ENCODE measurements around the gene XAB2. TPM values are rescaled to one million over a fixed set of nuclear protein-coding genes. Genes with fewer than 3 reads are reported as not detected.

The XAB2 gene
- total RNA-seq: 38.7 TPM in 2 replicates

DNA sequence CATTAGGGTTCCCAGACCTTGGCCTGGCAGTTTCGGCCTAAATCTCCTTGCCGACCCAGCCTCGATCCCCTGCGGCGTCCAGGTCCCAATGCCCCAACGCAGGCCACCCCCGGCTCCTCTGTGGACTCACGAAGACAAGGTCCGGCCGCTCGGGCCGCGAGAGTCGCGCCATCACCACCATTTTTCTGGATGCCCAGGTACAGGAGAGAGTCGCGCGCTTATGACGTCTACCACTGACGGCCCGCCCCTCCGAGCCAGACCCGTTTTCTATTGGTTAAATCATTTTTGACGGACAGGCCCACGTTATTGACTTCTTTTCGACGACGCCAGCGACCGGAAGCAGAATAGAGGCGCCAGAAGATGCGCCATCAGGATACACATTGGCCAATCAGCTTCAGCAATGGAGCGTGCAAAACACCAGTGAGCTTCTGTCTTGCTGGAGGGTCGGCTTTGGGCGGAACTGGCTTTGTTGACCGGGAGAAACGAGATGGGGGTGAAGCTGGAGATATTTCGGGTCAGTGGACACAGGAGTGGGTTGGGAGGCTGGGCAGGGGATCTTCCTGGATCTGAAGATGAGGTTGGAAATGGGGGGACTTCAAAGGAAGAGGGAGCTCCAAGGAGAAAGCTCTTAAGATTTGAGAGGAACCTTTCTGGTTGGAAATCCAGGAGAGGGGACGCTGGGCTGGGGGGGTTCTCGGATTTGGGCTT, at the start of gene XAB2, which contains the start of gene PET100:
TSS of gene XAB2 (minus strand) at position 199 of the 708 bp plus-strand sequence. CDS start at position 181, 18 bp downstream.
TSS of gene PET100 (plus strand) at position 447 of the 708 bp plus-strand sequence. CDS start at position 488, 41 bp downstream.

GRCh38 chr19:7676854-7677253, 47.5 kb upstream of the XAB2 start, which contains the start of gene MCEMP1:
MCEMP1 (plus strand) TSS chr19:7677090; CDS start chr19:7677121, 31 bp downstream.

DNA sequence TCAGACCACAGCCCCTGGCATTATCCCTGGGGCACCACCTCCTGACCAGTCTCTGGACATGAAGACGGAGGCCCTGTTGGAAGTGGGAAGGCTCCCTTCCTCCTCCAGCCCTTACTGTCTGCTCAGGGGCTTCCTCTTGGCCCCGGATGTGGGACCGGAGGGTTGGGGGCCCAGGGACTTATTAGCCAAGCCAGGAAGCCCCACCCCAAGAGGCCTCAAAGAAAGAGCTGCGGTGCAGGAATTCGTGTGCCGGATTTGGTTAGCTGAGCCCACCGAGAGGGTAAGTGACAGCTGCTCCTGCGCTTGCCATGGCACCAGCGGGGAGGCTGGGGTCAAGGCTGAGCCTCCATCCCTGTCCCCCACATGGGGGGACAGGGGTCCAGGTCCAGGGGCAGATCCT, 39.5 kb upstream of the XAB2 start, which contains the start of gene RETN:
TSS of gene RETN (plus strand) at position 208 of the 400 bp plus-strand sequence. CDS start 278 bp downstream, outside the sequence.

GRCh38 chr19:7636691-7637373, 7.5 kb upstream of the XAB2 start, which contains the start of gene STXBP2:
STXBP2 (plus strand) TSS chr19:7637110; CDS start chr19:7637150, 40 bp downstream.

DNA sequence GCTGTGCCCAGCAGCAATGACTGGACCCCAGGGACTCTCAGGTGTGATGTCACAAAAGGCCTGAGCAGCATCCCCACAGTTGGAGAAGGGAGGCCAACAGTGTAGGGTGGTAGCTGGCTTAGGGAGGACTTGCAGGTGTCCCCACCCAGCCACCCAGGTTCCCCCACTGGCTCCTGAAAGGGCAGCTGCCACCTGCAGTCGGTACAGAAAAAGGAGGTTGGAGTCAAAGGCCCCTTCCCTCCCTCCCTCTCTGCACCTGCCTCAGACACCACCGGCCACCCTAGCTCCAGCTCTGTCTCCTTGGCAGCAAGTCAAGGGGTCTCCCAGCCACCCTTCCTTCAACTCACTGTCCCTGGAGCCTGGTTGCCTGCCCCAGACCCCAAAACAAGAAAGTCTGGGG, 4.4 kb upstream of the XAB2 start, which contains the start of gene PCP2:
TSS of gene PCP2 (minus strand) at position 22 of the 400 bp plus-strand sequence. CDS start 262 bp downstream, outside the sequence.

DNA sequence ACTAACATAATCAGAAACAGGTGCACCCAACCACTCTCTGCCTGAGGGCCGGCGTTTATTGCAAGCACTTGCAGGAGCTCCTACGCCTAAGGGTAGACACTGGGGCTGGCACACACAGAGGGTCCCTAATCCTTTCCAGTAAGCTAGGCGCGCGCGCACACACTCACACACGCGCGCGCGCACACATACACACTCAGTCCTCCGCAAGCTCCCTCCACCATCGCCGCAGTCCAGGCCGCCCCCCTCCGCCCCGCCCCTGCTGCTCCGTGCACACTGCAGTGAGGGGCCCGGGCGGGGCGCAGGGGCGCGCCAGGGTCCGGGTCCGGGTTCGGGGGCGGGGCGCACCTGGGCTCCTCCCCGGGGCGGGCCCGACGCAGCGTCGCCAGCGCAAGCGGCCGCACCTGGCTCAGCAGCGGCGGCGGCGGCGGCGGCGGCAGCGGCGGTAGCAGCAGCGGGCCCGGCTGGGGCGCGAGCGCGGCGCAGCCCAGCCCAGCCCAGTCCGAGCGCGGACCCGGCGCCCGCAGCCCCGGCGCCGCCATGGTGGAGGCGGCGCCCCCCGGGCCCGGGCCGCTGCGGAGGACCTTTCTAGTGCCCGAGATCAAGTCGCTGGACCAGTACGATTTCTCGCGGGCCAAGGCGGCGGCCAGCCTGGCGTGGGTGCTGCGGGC, 33.7 kb downstream of the XAB2 start, which contains the start of gene CAMSAP3:
TSS of gene CAMSAP3 (plus strand) at position 398 of the 668 bp plus-strand sequence. CDS start at position 538, 140 bp downstream.

Other genes starting within 250 kb of the XAB2 start
- gene PEX11G, start 140.5 kb downstream of the XAB2 start, total RNA-seq: 4.3 and 7.1 TPM in 2 replicates
- 18.0 and 42.2 TPM in 2 replicates for gene ZNF358, start 113.4 kb downstream of the XAB2 start, total RNA-seq
- gene MCOLN1, start 106.9 kb downstream of the XAB2 start, total RNA-seq: 7.1 and 8.4 TPM in 2 replicates
- gene PNPLA6, start 93.8 kb downstream of the XAB2 start, total RNA-seq: 78.7 and 155 TPM in 2 replicates
- gene CAMSAP3, start 33.7 kb downstream of the XAB2 start, total RNA-seq: under 0.01 TPM in 1 of 2 replicates, not detected in the other
- 7.3 and 14.4 TPM in 2 replicates for gene PET100, start 248 bp upstream of the XAB2 start, total RNA-seq
- gene PCP2, start 4.2 kb upstream of the XAB2 start, total RNA-seq: not detected in 2 replicates
- 7.4 and 9.0 TPM in 2 replicates for gene STXBP2, start 7.6 kb upstream of the XAB2 start, total RNA-seq
- not detected in 2 replicates for gene RETN, start 39.5 kb upstream of the XAB2 start, total RNA-seq
- gene MCEMP1, start 47.5 kb upstream of the XAB2 start, total RNA-seq: not detected in 2 replicates
- 55.4 and 125 TPM in 2 replicates for gene TRAPPC5, start 51.3 kb upstream of the XAB2 start, total RNA-seq
- gene FCER2, start 72.6 kb upstream of the XAB2 start, total RNA-seq: not detected in 2 replicates
- not detected in 2 replicates for gene CLEC4G, start 102.6 kb upstream of the XAB2 start, total RNA-seq
- gene CD209, start 118.0 kb upstream of the XAB2 start, total RNA-seq: not detected in 2 replicates
- not detected in 2 replicates for gene CLEC4M, start 133.7 kb upstream of the XAB2 start, total RNA-seq
- gene EVI5L, start 200.7 kb upstream of the XAB2 start, total RNA-seq: 19.2 and 32.6 TPM in 2 replicates
- gene PRR36, start 244.8 kb upstream of the XAB2 start, total RNA-seq: under 0.01 TPM in 1 of 2 replicates, not detected in the other